GM12878 (cell line): Measurements from ENCODE around the gene VAV2. TPM values are rescaled to one million over a fixed set of nuclear protein-coding genes. Genes with fewer than 3 reads are reported as not detected.

Experiments used
- BCLAF1 ChIP-seq: fragments of 450-650 bp; IDR thresholded peaks from 2 replicates; pipeline ENCODE4 v1.6.1; 2017; ENCODE audit warnings: antibody characterized with exemption, mild to moderate bottlenecking, moderate library complexity
- CBFB ChIP-seq: IDR thresholded peaks from 2 replicates; pipeline ENCODE4 v1.6.1; 2016; ENCODE audit warnings: antibody characterized with exemption, low read depth
- DPF2 ChIP-seq: fragments of 450-650 bp; IDR thresholded peaks from 2 replicates; pipeline ENCODE4 v1.6.1; 2017; ENCODE audit warnings: mild to moderate bottlenecking
- E2F4 ChIP-seq: IDR thresholded peaks from 2 replicates; pipeline ENCODE4 v1.6.1; 2012; ENCODE audit warnings: low read depth, low read length, improper control_type of control experiment
- EED ChIP-seq: sonication (generic); IDR thresholded peaks from 2 replicates; pipeline ENCODE4 v1.6.1; 2016; ENCODE audit warnings: antibody characterized with exemption, low read depth
- HDAC2 ChIP-seq: fragments of 200-600 bp; sonication (generic); IDR thresholded peaks from 2 replicates; pipeline ENCODE4 v1.6.1; 2017
- IKZF1 ChIP-seq: fragments of 450-650 bp; conservative IDR thresholded peaks from 2 replicates; pipeline ENCODE4 v1.6.1; 2017; ENCODE audit warnings: antibody characterized with exemption, mild to moderate bottlenecking
- IKZF2 ChIP-seq, 2 experiments: fragments of 450-650 bp; IDR thresholded peaks; 2 replicates each; pipeline ENCODE4 v1.6.1; 2017; ENCODE audit warnings: mild to moderate bottlenecking in 2 of 2, moderate library complexity in 2 of 2
- MEF2B ChIP-seq: fragments of 450-650 bp; IDR thresholded peaks from 2 replicates; pipeline ENCODE4 v1.6.1; 2018; ENCODE audit warnings: mild to moderate bottlenecking, moderate library complexity; ENCODE audit not compliant: partially characterized antibody, poor library complexity, severe bottlenecking
- MYB ChIP-seq: fragments of 150-350 bp; IDR thresholded peaks from 2 replicates; pipeline ENCODE4 v1.6.1; 2014; ENCODE audit warnings: mild to moderate bottlenecking, low read depth, low read length, borderline replicate concordance
- POLR2A ChIP-seq: IDR thresholded peaks from 2 replicates; pipeline ENCODE4 v1.6.1; 2011; ENCODE audit warnings: low read depth, mild to moderate bottlenecking, low read length
- POLR2AphosphoS2 ChIP-seq: IDR thresholded peaks from 2 replicates; pipeline ENCODE4 v1.6.1; 2011; ENCODE audit warnings: low read depth, mild to moderate bottlenecking, low read length, improper control_type of control experiment, moderate library complexity
- RAD51 ChIP-seq: fragments of 450-650 bp; IDR thresholded peaks from 2 replicates; pipeline ENCODE4 v1.6.1; 2016; ENCODE audit warnings: moderate library complexity, mild to moderate bottlenecking, inconsistent platforms
- RBBP5 ChIP-seq: fragments of 200-600 bp; sonication (generic); conservative IDR thresholded peaks from 2 replicates; pipeline ENCODE4 v1.6.1; 2016
- RELB ChIP-seq: fragments of 450-650 bp; IDR thresholded peaks from 2 replicates; pipeline ENCODE4 v1.6.1; 2017; ENCODE audit warnings: low read depth, mild to moderate bottlenecking, moderate library complexity
- SREBF1 ChIP-seq: IDR thresholded peaks from 2 replicates; pipeline ENCODE4 v1.6.1; 2012; ENCODE audit warnings: mild to moderate bottlenecking, low read length
- SUZ12 ChIP-seq: fragments of 200-600 bp; sonication (generic); IDR thresholded peaks from one replicate; pipeline ENCODE4 v1.6.1; 2018; ENCODE audit warnings: antibody characterized with exemption, mild to moderate bottlenecking; ENCODE audit not compliant: unreplicated experiment
- TBL1XR1 ChIP-seq: IDR thresholded peaks from 2 replicates; pipeline ENCODE4 v1.6.1; 2012; ENCODE audit warnings: low read depth, low read length, improper control_type of control experiment
- TCF7 ChIP-seq: IDR thresholded peaks from 2 replicates; pipeline ENCODE4 v1.6.1; 2014; ENCODE audit warnings: antibody characterized with exemption, borderline replicate concordance
- ZBTB4 ChIP-seq: fragments of 450-650 bp; formaldehyde crosslinking; IDR thresholded peaks from 2 replicates; pipeline ENCODE4 v1.4.0; 2022; ENCODE audit warnings: mild to moderate bottlenecking, moderate library complexity
- ZNF274 ChIP-seq: IDR thresholded peaks from one replicate; pipeline ENCODE4 v1.8.0; 2011; ENCODE audit not compliant: insufficient read length, insufficient read depth
- ZNF622 ChIP-seq: fragments of 450-650 bp; IDR thresholded peaks from 2 replicates; pipeline ENCODE4 v1.6.1; 2017; ENCODE audit warnings: mild to moderate bottlenecking, inconsistent platforms
- polyA plus RNA-seq, 11 experiments: library from polyadenylated mRNA; depleted of rRNA in 4 of 11; unstranded in 6 of 11; stranded (reverse) in 5 of 11; fragments of >200 nt; fragmentation: Nextera tagmentation in 4 of 11; fragmentation: Illumina TruSeq in 1 of 11; extraction: Ambion mirVana in 4 of 11; extraction: Trizol in 1 of 11; gene quantifications; 1 replicate in 1 of 11; 2 replicates in 10 of 11; pipeline versions ENCODE4 v1.2.1 to v1.2.3, GENCODE V29; 2011 to 2016; ENCODE audit warnings: inconsistent platforms in 2 of 11, missing spikeins in 2 of 11, low read depth in 1 of 11
- total RNA-seq, 4 experiments: library from RNA; depleted of rRNA in 3 of 4; stranded (reverse); fragments of >200 nt in 3 of 4; fragmentation: Illumina TruSeq in 1 of 4; extraction: Trizol in 1 of 4; gene quantifications; 2 replicates each; pipeline versions ENCODE4 v1.2.1 to v1.2.3, GENCODE V29; 2013 to 2021

Gene VAV2
- total and polyA plus RNA-seq, 10 of the 15 experiments (the other 5 are each of a cell fraction or from before 2014, with no cell fraction given) = 0.13 to 43.9 (median 16.9) TPM

GRCh38 chr9:133958756-133959155 is 33.4 kb downstream of the VAV2 start (continued):
- TF ChIP-seq BCLAF1 = no peak
- no peak for TF ChIP-seq ZBTB4 (CRISPR knock-in tag)
- peak; percentile 75; the same call in 1 of the 2 replicates for TF ChIP-seq EED
- TF ChIP-seq RELB = 0 out of 2 replicates have a peak, but pooled peaks have one; percentile 43
- TF ChIP-seq TCF7 = no peak
- no peak for TF ChIP-seq RBBP5
- no peak for TF ChIP-seq E2F4
- no peak for TF ChIP-seq ZNF622
- TF ChIP-seq IKZF2 (IDR thresholded peaks at IDR 0.05) = peak; percentile 49 to 60; a peak in 2 of 4 replicates
- peak; percentile 81 for TF ChIP-seq IKZF1
- TF ChIP-seq TBL1XR1 = 0 out of 2 replicates have a peak, but pooled peaks have one; percentile 35
- no peak for TF ChIP-seq SUZ12
- peak; percentile 44; the same call in 1 of the 2 replicates for TF ChIP-seq POLR2A
- no peak for TF ChIP-seq ZNF274
- peak; percentile 30; the same call in 1 of the 2 replicates for TF ChIP-seq CBFB
- TF ChIP-seq RAD51 = no peak
- TF ChIP-seq SREBF1 = no peak
- peak; percentile 66 for TF ChIP-seq MEF2B
- no peak for TF ChIP-seq POLR2AphosphoS2
- TF ChIP-seq HDAC2 = no peak
- peak; percentile 58; the same call in 1 of the 2 replicates for TF ChIP-seq DPF2
- no peak for TF ChIP-seq MYB
